Ishikawa (cell line): ENCODE results near the gene HCN1.

Experiments used
- CEBPB ChIP-seq: IDR thresholded peaks from 2 replicates; pipeline ENCODE4 v1.6.1; 2012
- CREB1 ChIP-seq: IDR thresholded peaks from 2 replicates; pipeline ENCODE4 v1.6.1; 2012; ENCODE audit warnings: low read depth
- EGR1 ChIP-seq: IDR thresholded peaks from 2 replicates; pipeline ENCODE4 v1.6.1; 2012
- EP300 ChIP-seq: IDR thresholded peaks from 2 replicates; pipeline ENCODE4 v1.6.1; 2012; ENCODE audit warnings: borderline replicate concordance
- FOXM1 ChIP-seq: IDR thresholded peaks from 2 replicates; pipeline ENCODE4 v1.6.1; 2012; ENCODE audit warnings: low read depth, borderline replicate concordance
- NFIC ChIP-seq: IDR thresholded peaks from 2 replicates; pipeline ENCODE4 v1.6.1; 2012
- RAD21 ChIP-seq: IDR thresholded peaks from 2 replicates; pipeline ENCODE4 v1.6.1; 2012; ENCODE audit warnings: low read depth
- TAF1 ChIP-seq: IDR thresholded peaks from 2 replicates; pipeline ENCODE4 v1.6.1; 2012; ENCODE audit warnings: low read depth, mild to moderate bottlenecking
- TCF12 ChIP-seq: IDR thresholded peaks from 2 replicates; pipeline ENCODE4 v1.6.1; 2012; ENCODE audit warnings: low read depth
- TEAD4 ChIP-seq: IDR thresholded peaks from 2 replicates; pipeline ENCODE4 v1.6.1; 2012
- YY1 ChIP-seq: IDR thresholded peaks from 2 replicates; pipeline ENCODE4 v1.6.1; 2012; ENCODE audit warnings: low read depth
- ZBTB7A ChIP-seq: IDR thresholded peaks from 2 replicates; pipeline ENCODE4 v1.6.1; 2012; ENCODE audit warnings: low read depth
- TF ChIP-seq, protein P1 (sequence below): IDR thresholded peaks from 2 replicates; pipeline ENCODE4 v1.6.1; 2012
- TF ChIP-seq, protein P2 (sequence below): IDR thresholded peaks from 2 replicates; pipeline ENCODE4 v1.6.1; 2012
- TF ChIP-seq, protein P3 (sequence below): IDR thresholded peaks from 2 replicates; pipeline ENCODE4 v1.6.1; 2012; ENCODE audit warnings: low read depth, mild to moderate bottlenecking

HCN1 gene

DNA sequence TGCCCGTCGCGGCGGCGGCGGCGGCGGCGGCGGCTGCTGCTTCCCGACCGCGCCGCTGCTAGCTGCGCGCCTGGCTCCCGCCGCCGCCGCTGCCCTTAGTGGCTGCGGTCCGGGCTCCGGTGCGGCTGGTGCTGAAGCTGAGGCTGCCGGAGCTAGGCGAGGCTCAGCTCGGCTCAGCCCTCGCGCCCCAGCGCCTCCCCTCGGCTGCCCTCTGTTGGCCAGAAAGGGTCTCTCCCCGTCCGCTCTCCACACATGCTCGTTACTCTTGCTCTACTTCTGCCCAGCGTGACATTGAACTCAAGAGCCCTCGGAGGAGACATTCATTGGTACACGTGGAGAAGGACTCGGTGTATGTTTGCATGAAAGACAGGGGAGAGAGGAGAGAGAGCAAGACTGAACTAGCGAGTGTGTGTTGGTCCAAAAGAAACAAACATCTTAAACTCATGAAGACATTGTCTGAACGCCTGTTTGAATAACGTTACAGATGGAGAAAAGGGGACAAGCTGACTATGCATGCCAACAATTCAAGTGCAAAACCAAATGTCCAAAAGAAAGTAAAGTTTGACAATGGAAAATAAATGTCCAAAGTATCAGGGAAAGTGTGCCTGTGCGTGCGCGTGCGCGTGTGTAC lies at the start of gene HCN1:
HCN1 (minus strand) TSS at position 175 of the 631 bp plus-strand sequence.
- TF ChIP-seq NFIC (no peak), TEAD4 (no peak), YY1 (no peak), EP300 (no peak)
- TF ChIP-seq, protein P1, sequence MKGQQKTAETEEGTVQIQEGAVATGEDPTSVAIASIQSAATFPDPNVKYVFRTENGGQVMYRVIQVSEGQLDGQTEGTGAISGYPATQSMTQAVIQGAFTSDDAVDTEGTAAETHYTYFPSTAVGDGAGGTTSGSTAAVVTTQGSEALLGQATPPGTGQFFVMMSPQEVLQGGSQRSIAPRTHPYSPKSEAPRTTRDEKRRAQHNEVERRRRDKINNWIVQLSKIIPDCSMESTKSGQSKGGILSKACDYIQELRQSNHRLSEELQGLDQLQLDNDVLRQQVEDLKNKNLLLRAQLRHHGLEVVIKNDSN: no peak

DNA sequence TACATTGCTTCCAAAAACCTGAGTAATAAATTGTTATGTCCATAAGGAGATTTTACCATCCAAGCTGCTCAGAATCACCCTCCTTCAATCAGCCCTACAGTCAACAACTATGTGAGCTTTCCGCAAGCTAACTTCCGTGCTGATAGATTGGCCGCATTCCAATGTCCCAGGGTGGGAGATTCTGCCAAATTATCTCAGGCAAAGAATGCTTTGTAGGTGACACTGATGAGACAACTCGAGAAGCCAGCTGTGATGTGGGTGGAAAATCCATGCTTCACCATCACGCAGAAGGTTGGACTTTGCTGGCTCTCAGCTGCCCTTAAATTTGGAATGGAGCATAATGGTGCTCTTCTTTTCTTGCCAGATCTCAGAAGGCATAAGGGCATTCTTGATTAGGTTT lies 44.9 kb upstream of the HCN1 start:
- TF ChIP-seq RAD21 (no peak), CREB1 (no peak)

DNA sequence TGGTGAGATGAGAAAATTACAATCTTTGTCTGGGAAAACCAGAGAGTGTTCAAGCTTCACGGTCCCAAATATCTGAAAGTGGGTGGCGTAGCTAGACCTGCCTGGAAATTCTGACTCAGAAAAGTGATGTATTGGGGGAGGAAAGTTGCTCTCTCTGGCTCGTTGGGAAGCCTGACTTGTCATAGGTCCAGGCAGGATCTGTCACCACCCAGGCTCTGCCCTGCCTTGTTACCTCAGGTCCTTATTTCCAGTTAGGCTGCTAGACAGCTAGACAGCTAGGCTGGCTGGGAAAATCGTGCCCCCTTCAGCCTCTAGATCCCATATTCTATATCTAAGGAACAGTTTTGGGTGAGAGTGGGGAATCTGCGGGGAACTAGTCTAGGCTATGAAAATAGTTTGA lies 41.0 kb upstream of the HCN1 start:
- TF ChIP-seq ZBTB7A (no peak), TCF12 (no peak), NFIC (no peak), YY1 (no peak), EGR1 (no peak), FOXM1 (no peak), RAD21 (no peak), CREB1 (no peak), TAF1 (no peak), CEBPB (no peak), TEAD4 (no peak), EP300 (no peak)
- TF ChIP-seq, protein P2, sequence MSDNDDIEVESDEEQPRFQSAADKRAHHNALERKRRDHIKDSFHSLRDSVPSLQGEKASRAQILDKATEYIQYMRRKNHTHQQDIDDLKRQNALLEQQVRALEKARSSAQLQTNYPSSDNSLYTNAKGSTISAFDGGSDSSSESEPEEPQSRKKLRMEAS: no peak
- TF ChIP-seq, protein P1: no peak
- TF ChIP-seq, protein P3, sequence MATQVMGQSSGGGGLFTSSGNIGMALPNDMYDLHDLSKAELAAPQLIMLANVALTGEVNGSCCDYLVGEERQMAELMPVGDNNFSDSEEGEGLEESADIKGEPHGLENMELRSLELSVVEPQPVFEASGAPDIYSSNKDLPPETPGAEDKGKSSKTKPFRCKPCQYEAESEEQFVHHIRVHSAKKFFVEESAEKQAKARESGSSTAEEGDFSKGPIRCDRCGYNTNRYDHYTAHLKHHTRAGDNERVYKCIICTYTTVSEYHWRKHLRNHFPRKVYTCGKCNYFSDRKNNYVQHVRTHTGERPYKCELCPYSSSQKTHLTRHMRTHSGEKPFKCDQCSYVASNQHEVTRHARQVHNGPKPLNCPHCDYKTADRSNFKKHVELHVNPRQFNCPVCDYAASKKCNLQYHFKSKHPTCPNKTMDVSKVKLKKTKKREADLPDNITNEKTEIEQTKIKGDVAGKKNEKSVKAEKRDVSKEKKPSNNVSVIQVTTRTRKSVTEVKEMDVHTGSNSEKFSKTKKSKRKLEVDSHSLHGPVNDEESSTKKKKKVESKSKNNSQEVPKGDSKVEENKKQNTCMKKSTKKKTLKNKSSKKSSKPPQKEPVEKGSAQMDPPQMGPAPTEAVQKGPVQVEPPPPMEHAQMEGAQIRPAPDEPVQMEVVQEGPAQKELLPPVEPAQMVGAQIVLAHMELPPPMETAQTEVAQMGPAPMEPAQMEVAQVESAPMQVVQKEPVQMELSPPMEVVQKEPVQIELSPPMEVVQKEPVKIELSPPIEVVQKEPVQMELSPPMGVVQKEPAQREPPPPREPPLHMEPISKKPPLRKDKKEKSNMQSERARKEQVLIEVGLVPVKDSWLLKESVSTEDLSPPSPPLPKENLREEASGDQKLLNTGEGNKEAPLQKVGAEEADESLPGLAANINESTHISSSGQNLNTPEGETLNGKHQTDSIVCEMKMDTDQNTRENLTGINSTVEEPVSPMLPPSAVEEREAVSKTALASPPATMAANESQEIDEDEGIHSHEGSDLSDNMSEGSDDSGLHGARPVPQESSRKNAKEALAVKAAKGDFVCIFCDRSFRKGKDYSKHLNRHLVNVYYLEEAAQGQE: no peak

DNA sequence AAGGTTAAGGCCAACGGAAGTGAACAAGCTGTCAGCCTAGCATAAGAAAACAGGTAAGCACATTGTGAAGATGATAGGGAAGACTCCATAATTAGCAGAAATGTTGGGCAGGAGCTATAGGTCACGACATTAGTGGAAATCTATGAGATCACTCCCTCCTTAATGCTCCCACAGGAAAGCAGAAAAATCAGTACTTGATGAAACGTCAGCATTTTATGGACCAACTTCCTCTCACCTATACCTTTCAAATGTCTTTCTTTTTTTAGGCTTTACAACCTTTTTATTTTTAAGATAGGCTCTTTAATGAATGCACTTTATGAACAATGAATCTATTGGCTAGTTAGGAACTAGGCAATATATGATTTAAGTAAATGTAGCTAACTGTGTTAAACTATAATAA lies 29.4 kb upstream of the HCN1 start:
- TF ChIP-seq, protein P3: no peak
- TF ChIP-seq CEBPB (no peak), TCF12 (no peak), EGR1 (no peak), EP300 (no peak), CREB1 (no peak), RAD21 (no peak), TEAD4 (no peak), YY1 (no peak), TAF1 (no peak)
- TF ChIP-seq, protein P1: no peak
- TF ChIP-seq, protein P2: no peak

DNA sequence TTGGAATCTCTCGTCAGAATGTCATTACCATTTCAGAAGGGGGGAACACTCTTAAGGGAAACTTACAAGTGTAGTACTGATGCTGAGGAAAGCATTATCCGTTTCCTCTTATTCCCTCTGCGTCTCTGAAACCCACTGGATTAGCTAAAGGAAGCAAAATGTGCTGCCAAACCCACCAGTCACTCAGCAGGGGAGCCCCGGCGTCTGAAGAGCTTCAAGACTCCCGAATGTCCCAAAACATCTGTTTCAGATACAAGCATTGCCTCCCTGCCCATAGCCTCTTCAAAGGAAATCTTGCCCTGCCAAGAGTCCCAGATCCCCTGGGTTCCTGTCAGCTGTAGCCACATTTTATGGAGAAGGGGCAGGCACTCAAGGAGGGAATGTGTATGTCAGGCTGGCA lies 1.0 kb upstream of the HCN1 start:
- TF ChIP-seq EGR1 (no peak), TEAD4 (no peak), TAF1 (no peak), ZBTB7A (no peak)
- TF ChIP-seq, protein P2: no peak

DNA sequence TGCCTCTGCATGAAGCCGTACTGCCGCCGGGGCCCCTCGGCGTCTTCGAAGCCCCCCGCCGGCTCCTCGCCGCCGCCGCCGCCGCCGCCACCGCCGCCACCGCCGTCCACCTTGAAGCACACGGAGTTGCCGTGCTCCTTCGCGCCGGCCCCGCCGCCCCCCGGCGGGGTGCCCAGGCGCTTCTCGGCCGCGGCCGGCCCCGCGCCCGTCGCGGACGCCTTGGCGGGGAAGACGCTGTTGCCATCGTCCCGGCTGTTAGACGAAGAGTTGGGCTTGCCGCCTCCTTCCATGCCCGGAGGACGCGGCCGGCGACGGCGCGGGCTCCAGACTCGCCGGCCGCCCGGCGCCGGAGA lies 400 bp downstream of the HCN1 start:
- TF ChIP-seq ZBTB7A: no peak
